Gastroesophageal sphincter (tissue), 3 donors: ENCODE results near the gene FNBP1.

Experiments
- CTCF ChIP-seq, 4 experiments: fragments of 200-600 bp in 2 of 4; fragments of 450-650 bp in 2 of 4; sonication (generic) in 1 of 4; IDR thresholded peaks; one replicate each; pipeline ENCODE4 v1.5.1; 2017 to 2019; ENCODE audit warnings: antibody characterized with exemption in 4 of 4, mild to moderate bottlenecking in 2 of 4, moderate library complexity in 2 of 4
- EP300 ChIP-seq: sonication (generic); formaldehyde crosslinking; IDR thresholded peaks from one replicate; pipeline ENCODE4 v1.6.1; 2017; ENCODE audit warnings: antibody characterized with exemption, mild to moderate bottlenecking
- POLR2AphosphoS5 ChIP-seq: sonication (generic); formaldehyde crosslinking; IDR thresholded peaks from one replicate; pipeline ENCODE4 v1.6.1; 2017; ENCODE audit warnings: antibody characterized with exemption

DNA sequence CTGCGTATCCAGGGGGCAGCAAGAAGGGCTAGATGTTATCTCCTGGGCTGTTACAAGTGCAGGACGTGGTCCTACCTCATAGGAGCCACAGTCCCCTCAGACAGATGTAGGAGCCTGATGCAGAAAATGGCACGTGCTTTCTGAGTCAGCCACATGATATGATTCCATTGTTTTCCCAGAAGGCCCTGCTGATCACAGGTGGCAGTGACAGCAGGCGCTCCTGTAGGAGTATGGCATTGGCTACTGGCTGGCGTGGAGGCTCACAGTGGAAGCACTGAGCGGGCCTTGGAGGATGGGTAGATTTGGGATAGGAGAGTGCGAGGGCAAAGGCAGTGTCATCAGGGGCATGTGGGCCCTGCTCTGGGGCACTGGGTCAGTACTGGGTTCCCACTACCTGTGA lies 185.8 kb downstream of the FNBP1 start:
- TF ChIP-seq CTCF (IDR thresholded peaks at IDR 0.05) (no peak), EP300 (no peak), POLR2AphosphoS5 (no peak)
